Activated naive CD4-positive, alpha-beta T cell treated with anti-CD3 and anti-CD28 coated beads, Interleukin-2, amount 50 U/mL, for 16 hours (primary cell): Measurements from ENCODE around the gene STX8.
"Not testable (repeated sequence)": the region's sequence is repeated elsewhere in the genome, so short reads cannot be mapped to it uniquely, and the experiment has no call there.

Source experiments
- DNase-seq: peaks from one replicate; pipeline ENCODE4 v3.0.0-alpha.2; 2020

The STX8 gene, protein sequence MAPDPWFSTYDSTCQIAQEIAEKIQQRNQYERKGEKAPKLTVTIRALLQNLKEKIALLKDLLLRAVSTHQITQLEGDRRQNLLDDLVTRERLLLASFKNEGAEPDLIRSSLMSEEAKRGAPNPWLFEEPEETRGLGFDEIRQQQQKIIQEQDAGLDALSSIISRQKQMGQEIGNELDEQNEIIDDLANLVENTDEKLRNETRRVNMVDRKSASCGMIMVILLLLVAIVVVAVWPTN

DNA sequence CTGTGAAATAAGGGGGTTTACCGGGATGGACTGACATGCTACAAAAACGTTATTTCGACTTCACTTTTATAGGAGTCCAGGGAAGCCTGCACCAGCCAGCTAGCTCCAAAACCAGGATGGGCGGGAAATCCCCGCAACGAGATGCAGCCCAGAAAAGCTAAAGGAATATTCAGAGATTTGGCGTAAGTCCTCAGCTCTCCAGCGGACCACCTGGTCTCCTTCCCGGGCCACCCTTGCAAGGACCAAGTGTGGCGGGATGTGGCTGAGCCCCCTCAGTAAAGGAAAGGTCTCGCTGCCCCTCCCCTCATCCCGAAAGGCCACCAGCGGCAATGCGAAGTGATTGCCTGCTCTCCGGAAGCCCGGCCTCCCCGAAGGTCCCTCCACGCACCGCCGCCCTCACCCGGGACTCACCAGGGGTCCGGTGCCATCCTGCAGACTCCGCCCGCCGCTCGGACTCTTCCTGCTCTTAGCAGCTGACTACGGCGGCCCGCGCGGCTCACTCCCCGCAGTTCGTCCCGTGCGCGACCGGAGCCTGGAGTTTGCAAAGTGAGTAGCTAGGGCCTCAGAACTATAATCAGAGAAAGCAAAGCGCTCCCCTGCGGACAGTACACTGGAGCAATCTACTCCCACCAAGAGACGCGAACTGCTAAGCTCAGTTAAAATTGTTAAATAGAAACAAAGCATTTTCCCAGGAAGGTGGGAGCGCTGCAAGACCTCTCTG, at the start of gene STX8:
TSS of gene STX8 (minus strand) at position 440 of the 721 bp plus-strand sequence. CDS start at position 428, 12 bp downstream.
- DNase-seq = peak; percentile 82

DNA sequence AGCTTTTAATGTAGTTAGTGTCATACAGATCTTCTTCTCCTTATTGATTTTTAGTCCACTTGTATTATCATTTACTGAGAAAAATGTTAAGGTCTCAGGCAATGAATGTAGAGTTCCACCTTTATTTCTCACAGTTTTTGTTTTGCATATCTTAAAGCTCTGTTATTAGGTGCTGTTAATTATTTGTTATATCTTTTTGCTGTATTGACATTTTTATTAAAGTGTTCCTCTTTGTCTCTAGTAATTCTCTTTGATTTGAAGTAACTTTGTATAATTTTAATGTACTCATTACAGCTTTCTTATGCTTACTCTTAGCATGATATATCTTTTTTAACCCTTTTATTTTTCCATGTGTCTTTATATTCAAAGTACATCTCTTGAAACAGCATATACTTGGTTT, 47.3 kb upstream of the STX8 start:
- no peak for DNase-seq

DNA sequence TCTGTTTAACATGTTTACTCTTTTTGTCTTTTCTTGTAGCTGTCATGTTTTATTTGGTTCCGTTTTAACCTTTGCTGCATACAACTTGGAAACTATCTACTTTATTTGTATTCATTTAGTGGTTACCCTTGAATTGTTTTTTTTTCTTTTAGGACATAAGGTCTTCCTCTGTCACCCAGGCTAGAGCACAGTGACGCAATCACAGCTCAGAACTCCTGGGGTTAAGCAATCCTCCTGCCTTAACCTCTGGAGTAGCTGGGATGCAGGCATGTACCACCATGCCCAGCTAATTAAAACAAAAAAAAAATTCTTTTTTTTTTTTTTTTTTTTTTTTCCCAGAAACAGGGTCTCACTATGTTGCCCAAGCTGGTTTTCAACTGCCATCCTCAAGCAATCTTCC, 39.9 kb upstream of the STX8 start:
- DNase-seq = no peak

DNA sequence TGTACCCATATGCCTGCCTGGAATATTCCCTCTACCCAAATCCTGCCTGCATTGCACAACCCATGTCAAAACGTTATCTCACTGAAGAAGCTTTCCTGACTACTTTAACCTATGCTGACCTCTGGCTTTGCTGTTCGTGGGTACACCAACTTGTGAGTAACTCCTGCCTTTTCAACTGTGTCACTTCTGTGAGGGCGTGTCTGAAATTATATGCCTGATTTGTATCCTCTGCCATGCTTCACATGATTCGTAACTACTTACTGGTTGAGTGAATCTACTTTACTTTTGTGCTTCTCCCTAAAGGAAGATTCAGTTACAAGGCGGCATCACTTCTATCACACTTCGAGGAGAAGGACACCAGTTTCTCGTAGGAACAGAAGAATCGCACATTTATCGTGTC, 36.4 kb upstream of the STX8 start:
- no peak for DNase-seq

DNA sequence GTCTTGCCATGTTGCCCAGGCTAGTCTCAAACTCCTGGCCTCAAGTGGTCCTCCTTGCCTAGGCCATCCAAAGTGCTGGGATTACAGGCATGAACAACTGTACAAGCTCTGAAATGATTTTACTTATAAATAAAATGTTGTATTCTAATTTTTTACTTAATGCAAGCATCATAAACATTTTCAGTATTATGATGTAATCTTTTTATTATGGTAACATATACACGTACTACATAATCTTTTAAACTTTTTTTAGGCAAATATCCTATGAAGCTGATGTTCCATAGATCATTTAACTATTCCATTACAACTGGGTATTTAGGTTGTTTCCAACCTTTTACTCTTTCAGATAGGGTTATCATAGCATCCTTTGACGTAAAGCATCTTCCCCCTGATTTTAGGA, 35.9 kb upstream of the STX8 start:
- DNase-seq = no peak

DNA sequence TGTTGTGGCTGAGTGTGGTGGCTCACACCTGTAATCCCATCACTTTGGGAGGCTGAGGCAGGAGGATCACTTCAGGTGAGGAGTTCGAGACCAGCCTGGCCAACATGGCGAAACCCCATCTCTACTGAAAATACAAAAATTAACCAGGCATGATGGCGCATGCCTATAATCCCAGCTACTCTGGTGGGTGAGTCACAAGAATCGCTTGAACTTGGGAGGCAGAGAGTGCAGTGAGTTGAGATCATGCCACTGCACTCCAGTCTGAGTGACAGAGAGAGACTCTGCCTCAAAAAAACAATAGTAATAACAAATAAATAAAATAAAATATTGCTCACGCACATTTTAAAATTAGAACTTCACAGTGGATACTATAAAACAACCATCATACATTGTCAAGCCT, 31.4 kb upstream of the STX8 start:
- DNase-seq = not testable (repeated sequence)

DNA sequence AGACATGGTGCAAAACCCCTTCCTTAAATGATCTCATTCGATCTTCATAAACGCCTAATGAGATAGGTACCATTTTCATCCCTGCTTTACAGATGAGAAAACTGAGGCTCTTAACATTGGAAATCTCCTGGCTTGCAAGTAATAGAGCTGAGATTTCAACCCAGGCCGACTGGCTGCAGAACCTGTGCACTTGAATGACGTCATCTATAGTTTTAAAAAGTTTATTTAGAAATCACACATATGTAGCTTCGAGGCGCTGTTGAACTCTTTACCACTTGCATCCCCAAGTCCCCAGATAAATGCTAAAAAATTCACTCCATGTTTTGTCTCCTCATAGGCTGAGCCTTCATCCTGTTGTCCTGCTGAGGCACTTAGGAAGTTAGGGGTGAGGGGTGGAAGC, 30.8 kb upstream of the STX8 start:
- no peak for DNase-seq

DNA sequence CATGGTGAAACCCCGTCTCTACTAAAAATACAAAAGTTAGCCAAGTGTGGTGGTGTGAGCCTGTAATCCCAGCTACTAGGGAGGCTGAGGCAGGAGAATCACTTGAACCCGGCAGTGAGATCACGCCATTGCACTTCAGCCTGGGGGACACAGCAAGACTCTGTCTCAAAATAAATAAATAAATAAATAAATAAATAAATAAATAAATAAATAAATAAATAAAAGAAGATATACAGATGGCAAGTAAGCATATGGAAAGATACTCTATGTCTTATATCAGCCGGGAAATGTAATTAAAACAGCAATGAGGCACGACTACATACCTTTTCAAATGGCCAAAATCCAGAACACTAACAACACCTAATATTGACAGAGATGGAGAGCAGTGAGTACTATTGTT, 29.0 kb upstream of the STX8 start:
- DNase-seq = not testable (repeated sequence)

DNA sequence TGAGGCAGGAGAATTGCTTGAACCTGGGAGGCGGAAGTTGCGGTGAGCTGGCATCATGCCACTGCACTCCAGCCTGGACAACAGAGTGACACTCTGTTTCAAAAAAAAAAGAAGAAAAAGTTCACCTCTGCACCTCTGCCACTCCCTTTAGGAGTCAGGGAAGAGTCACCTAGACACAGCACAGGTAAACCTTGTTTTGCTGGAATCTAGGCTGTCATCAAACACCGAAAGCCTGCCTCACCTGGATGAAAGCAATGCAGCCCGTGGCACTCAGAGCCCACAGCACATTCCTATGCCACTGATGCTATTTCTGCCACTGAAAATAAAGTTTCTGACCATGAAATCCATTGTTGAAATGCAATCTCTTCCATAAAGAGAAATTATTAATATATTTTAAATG, 23.0 kb upstream of the STX8 start:
- no peak for DNase-seq

DNA sequence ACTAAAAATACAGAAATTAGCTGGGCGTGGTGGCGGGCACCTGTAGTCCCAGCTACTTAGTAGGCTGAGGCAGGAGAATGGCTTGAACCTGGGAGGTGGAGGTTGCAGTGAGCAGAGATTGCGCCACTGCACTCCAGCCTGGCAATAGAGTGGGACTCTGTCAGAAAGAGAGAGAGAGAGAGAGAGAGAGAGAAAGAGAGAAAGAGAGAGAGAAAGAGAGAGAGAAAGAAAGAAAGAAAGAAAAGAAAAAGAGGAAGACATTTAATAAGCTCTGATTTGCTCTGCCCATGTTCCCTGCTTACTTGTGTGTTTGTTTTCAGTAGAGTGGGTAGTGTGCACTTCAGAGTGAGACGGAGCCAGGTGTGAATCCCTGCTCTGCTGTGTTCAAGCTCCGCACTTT, 22.0 kb upstream of the STX8 start:
- DNase-seq = not testable (repeated sequence)

DNA sequence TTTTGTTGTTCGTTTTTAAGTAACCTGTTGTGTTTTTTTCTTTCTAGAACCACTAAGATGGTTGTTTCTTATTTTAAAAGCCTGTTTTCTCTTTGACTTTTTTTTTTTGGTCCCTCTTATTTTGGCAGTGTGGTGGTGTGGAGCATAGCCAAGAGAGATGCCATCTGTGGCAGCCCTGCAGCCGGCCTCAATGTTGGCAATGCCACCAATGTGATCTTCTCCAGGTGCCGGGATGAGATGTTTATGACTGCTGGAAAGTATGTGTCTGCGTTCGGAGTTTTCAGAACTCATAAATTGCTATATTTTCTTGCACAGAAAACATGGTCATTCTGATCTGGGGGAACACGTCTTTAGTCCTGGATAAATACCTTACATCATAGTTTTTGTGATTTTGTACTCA, 18.4 kb upstream of the STX8 start:
- DNase-seq = no peak

DNA sequence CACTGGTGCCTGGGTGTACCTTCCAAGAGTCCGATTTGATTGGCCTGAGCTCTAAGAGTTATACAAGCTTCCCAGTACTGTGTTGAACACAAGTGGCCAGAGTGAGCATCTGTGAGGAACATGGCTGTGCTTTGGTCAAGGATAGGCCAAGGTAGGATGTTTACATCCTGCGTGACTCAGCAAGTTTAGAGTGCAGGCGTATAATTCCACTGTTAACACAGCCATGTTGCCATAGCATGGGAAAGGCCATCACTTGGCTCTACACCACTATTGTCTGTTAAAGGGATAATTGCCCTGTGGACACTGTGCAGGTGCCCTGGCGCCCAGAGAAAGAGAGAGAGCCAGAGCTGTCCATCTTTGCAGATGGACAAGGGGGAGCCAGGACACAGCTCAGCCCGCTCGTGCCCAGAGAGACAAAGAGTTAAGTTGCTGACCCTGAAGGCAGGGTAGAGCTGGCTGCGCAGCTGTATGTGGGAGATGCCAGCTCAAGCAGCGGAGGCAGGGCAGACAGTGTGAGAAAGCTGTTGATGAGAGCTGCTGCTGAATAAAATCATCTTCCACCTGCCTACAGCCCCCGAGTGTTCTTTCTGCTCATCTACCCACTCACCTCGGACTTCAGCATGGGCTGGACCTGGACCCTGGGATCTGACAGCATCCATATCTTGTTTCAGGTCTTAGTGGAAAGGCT, 12.5 kb upstream of the STX8 start:
- no peak for DNase-seq

DNA sequence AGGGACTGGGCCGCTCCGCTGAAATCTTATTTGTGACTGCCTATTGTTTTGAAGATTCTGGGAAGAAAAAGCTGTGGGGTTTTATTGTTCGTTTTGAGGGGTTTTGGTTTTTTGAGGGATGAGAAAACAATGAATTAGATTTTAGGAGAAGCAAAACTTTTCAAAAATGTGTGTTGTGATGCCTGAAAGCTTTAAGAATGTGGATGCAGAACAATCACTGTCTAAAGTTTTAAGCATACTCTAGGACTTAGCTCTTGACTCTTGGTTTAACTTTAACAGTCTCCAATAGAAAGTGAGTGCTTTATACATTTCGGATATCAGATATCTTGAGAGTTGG, 1.7 kb upstream of the STX8 start:
- no peak for DNase-seq

DNA sequence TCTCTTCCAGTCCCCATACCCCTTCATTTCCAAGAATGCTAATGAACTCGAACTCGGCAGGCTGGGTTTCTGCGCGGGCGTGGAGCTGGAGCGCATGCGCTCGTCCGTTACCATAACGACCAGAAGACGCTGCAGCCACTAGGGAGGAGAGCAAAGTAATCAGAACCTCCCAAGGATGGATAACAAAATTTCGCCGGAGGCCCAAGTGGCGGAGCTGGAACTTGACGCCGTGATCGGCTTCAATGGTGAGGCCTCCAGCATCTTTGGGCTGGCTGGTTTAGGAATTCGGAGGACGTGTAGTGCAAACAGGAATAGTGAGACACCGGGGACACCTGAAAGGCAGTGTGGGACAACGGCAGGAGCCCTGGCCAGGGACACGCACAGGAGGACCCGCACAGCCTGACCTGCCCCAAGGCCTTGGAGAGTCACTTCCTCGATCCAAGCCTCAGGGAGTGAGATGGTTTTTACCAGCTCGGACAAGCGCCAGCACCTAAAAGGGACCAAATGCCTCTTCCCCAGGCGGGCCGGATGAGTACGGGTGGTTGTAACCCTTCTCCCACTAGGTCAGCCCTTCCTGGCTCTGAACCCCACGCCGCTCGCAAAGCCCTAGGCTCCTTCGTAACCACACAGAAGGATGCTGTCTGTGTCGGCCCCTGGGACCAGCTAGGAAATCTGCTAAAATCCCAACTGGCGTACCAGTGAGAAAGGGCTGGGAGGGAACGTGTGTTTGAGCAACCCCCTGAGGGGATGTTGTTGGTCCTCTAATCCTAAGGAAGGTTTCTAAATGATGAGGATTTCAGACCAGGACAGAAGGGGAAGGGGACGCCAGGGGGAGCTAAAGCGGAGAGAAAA, 1.1 kb upstream of the STX8 start, which contains the start of gene CFAP52:
TSS of gene CFAP52 (plus strand) at position 122 of the 852 bp plus-strand sequence. CDS start at position 176, 54 bp downstream.
- DNase-seq = peak; percentile 76

DNA sequence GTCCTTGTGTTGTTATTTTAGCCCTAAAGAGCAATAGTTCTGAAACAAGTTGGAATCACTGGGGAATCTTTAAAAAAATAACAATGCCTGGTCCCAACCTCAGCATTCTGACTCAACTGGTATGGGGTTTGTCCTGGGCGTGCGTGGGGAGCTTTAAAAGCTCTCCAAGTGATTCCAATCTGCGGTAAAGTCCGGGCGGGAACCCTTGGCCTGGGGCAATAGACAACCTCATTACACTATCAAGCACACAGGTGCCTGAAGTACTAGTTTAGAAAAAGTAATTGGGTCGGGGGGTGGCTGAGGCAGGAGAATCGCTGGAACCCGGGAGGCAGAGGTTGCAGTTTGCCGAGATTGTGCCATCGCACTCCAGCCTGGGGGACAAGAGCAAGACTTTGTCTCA, 4.4 kb downstream of the STX8 start:
- DNase-seq = no peak

DNA sequence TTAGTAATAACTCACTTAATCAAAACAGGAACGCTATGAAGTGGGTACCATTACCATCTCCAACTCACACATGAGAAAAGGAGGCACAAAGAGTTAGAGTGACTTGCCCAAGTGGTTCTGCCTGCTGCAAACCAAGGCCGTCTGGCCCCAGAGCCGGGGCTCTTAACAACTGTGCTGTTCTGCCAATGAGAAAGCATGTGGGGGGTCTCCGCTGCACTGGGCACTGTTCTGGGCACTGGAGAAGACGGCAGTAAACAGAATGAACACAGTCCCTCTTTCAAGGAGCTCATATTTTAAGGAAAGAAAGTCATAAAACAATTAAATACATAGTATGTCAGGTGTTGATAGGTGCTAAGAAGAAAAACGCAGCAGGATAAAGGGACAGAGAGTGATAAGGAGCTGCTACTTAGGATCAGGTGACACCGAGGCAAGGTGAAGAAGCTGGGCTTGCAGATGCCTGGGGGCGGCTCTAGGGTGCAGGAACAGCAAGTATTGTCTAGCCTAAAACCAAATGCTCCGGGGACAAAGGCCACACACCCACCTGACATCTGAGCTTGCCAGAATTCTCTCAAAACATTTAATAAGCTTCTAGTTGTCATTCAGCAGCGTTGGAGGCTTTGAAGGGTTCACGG, 6.5 kb downstream of the STX8 start:
- DNase-seq = no peak

DNA sequence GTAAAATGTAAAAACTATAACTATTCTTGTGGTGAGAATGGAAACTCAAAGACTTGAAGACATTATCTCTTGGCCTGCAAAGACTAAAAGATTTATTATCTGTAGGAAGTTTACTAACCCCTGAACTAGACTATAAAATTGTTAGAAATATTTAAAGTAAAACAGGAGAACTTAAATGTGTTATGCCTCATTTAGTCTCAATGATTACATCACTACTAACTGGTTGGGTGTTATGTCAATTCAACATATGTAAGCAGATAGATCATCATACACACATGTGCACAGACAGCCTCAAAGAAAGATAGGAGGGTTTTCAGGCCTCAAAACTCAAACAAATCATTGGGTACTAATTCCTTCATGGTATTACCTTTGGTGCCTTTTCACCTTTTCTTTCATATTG, 7.6 kb downstream of the STX8 start:
- no peak for DNase-seq

DNA sequence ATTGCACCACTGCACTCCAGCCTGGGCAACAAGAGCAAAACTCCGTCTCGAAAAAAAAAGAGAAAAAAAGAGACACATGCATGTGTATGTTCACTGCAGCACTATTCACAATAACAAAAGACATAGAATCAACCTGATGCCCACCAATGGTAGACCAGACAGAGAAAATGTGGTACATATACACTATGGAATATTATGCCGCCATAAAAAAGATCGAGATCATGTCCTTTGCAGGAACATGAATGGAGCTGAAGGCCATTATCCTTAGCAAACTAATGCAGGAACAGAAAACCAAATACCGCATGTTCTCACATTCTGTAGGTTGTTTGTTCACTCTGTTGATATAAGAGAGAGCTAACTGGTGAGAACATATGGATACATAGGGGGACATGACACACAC, 8.9 kb downstream of the STX8 start:
- DNase-seq = not testable (repeated sequence)

DNA sequence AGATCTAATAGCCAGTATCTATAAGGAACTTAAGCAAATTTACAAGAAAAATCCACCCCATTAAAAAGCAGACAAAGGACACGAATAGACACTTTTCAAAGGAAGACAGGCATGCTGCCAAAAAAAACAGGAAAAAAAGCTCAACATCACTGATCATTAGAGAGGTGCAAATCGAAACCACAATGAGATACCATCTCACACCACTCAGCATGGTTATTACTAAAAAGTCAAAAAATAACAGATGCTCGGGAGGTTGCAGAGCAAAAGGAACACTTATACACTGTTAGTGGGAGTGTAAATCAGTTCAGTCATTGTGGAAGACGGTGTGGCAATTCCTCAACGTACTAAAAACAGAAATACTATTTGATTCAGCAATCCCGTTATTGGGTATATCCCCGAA, 9.6 kb downstream of the STX8 start:
- no peak for DNase-seq

DNA sequence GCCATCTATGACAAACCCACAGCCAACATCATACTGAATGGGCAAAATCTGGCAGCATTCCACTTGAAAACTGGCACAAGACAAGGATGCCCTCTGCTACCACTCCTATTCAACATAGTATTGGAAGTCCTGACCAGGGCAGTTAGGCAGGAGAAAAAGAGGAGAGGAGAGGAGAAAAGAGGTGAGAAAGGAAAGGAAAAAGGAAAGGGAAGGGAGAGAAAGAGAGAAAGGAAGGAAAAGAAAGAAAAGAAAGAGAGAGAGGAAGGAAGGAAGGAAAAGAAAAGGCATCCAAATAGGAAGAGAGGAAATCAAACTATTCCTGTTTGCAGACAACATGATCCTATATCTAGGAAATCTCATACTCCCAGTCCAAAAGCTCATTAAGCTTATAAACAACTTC, 11.5 kb downstream of the STX8 start:
- no peak for DNase-seq

DNA sequence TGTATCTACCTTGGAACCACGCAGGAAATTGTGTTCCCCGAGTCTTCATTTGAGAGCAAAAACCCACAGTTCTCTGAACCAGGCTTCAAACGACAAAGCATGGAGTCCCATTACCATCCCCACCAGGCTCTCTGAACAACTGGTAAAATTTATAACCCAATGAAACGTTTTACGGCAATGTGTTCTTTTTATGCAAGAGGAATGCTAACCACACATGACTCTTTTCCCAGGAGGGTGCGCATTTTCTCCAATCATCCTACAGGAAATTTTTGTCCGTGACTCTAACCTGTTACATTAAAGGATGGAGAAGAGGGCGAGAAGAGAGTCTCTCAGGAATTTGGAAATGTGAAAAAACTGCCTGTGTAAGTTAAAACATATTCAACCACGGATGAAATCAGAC, 17.8 kb downstream of the STX8 start:
- DNase-seq = no peak

DNA sequence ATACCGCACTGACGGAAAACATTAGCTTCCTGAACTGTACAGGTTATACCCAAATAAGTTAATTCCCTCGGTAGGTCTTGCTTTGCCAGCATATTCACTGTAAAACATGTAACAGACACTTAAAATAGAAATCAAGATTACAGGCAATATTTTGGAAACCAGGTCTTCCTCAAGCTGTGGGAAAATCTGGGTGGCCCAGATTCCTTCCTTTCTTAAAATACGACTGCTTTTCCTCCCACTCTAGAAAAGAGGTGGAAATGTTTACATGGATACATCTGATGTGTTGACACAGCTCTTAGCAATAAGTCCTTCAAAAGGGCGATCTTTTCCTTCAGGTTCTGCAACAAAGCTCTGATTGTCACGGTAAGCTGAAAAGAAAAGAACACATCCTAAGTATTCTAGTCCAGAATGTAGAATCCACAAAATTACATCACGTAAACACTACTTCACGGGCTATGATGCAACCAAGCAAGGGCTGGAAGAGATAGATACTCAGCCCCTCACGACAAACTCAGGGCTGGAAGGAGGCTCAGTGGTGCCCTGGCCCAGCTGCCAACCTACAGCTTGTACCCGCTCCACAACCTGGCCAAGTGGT, 18.4 kb downstream of the STX8 start:
- no peak for DNase-seq
